ENCODE measurements around the gene TMEM191C. TPM values are rescaled to one million over a fixed set of nuclear protein-coding genes. Genes with fewer than 3 reads are reported as not detected.
A peak's percentile ranks its signal among the peaks of the same experiment; 100 is the strongest.
"Not testable (repeated sequence)": the region's sequence is repeated elsewhere in the genome, so short reads cannot be mapped to it uniquely, and the experiment has no call there.

Gene TMEM191C
- 10 to 100 TPM in 1 of 4 donors, 1 to 10 TPM in 2, under 1 TPM in 1; 0.83 to 14.5 (median 4.0) TPM for total RNA-seq

DNA sequence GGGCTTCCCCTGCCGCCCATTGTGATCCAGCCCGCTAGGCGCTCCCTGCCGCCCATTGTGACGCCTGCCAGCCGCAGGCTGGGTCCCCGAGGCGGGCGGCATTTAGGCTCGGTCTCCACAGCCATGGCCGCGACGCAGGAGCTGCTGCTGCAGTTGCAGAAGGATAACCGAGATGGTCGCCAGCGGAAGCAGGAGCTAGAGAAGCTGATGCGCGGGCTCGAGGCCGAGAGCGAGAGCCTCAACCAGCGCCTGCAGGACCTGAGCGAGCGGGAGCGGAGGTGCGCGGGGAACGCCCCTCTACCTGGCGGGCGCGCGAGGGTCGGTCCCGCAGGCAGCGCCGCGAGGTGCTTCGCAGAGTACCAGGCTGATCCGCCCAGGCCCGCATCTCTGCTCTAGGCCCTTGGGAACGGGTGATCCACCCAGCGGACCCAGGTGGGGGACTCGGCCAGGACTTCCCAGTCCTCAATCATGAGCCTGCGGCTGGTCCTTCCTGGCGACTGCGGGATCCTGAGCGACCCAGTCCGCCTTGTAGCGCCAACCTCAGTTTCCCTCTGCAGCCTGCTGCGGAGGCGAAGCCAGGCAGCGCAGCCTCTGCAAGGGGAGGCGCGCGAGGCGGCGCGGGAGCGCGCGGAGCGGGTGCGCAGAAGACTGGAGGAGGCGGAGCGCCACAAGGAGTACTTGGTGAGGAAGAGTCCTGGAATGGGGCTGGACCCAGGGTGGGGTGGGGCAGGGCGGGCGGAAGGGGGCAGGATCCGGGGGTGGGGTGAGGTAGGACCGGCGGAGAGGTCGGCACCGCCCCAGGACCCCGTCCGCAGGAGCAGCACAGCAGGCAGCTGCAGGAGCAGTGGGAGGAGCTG is at the start of gene TMEM191C:
Gene TMEM191C (plus strand): TSS at position 51 of the 857 bp plus-strand sequence. CDS start 73 bp downstream, at position 124.
- H3K4me1 ChIP-seq, H3K36me3 ChIP-seq, H3K27me3 ChIP-seq, DNase-seq, H3K9me3 ChIP-seq: not testable (repeated sequence)
- Histone ChIP-seq H3K27ac (peak within 1 kb of the TSS; percentile 71 to 86 (median 81)), H3K4me3 (peak within 1 kb of the TSS; percentile 27 to 52 (median 40))

- peak in 2 of 3 donors; percentile 22 to 47 for DNase-seq
- H3K36me3 ChIP-seq, H3K9me3 ChIP-seq, H3K27me3 ChIP-seq, H3K27ac ChIP-seq, H3K4me1 ChIP-seq: not testable (repeated sequence)
- H3K4me3 ChIP-seq = peak overlapping the region; percentile 42 to 55 (median 47)
Observed at GRCh38 chr22:21417853-21418252, 49.3 kb upstream of the TMEM191C start.

GRCh38 chr22:21418974-21419638 is 48.1 kb upstream of the TMEM191C start:
- not testable (repeated sequence) for H3K4me3 ChIP-seq, H3K27me3 ChIP-seq, H3K36me3 ChIP-seq, DNase-seq, H3K9me3 ChIP-seq, H3K4me1 ChIP-seq, H3K27ac ChIP-seq

- H3K4me3 ChIP-seq, H3K36me3 ChIP-seq, H3K27me3 ChIP-seq, H3K27ac ChIP-seq, H3K9me3 ChIP-seq, DNase-seq, H3K4me1 ChIP-seq: not testable (repeated sequence)
Observed at GRCh38 chr22:21420180-21420763, 46.9 kb upstream of the TMEM191C start.

- not testable (repeated sequence) for DNase-seq, H3K4me1 ChIP-seq, H3K27ac ChIP-seq, H3K9me3 ChIP-seq, H3K4me3 ChIP-seq, H3K36me3 ChIP-seq, H3K27me3 ChIP-seq
Observed at GRCh38 chr22:21424084-21424709, 43.0 kb upstream of the TMEM191C start.

- H3K4me1 ChIP-seq, H3K27ac ChIP-seq, H3K4me3 ChIP-seq, H3K36me3 ChIP-seq, H3K27me3 ChIP-seq, H3K9me3 ChIP-seq, DNase-seq: not testable (repeated sequence)
Observed at GRCh38 chr22:21434378-21435233, 32.6 kb upstream of the TMEM191C start.

DNA sequence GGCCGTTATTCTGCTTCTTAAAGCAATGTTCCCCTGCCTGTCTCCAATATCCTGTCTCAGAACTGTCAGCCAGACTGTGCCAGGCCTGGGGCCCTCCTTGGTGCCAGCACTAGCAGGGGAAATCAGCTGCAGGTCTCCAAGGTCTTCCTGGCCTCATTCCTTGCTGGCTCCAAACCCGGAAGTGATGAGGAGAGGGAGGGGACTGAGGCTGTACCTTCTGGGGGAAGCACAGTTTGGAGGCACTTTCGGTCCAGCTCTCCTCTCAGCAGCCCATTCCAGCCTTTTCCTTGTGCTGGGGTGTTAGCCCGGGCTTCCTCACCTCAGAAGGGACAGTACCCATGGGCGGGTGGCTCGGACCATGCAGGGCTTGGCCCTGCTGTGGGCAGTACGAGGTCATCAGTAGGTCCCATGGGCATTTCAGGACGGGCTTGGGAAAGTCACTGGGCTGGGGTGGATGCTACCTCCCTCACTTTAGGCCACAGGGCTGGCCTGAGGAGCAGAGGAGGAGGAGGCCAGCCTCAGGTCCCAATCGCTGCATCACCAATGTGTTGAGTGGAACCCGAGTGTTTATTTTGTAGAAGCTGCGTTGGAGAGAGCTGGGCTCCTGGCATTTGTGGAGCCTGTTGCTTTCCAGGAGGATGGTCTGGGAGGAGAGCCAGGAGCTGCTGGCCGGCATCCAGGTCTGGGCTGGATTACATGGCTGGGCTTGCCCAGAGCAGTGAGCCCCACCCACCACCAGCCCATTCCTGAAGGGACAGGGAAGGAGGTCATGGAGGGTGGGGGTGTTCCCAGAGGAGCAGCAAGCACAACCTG is 31.0 kb upstream of the TMEM191C start:
- not testable (repeated sequence) for H3K4me1 ChIP-seq, H3K36me3 ChIP-seq, H3K9me3 ChIP-seq, H3K27me3 ChIP-seq, H3K4me3 ChIP-seq, H3K27ac ChIP-seq
- DNase-seq = peak in 1 of 3 donors; percentile 22

DNA sequence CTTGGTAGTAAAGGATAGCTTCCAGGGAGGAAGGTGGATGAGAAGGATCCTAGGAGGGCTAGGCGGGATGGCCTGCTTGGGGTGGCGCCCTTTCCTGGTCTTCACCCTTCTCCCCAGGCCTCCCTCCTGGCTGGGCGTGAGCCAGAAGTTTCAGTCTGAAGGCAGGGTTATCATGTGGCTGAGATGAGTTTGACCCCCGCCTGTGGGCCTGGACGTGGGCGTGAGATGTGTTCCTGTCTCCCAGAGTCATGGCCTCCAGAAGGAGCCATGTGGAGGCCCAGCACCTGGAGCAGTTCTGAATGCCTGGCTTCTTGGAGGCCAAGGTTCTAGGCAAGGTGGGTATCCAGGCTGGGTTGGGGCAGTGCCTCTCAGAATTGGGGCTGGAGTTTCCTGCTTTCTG is 29.2 kb upstream of the TMEM191C start:
- not testable (repeated sequence) for H3K27me3 ChIP-seq, H3K4me3 ChIP-seq, H3K36me3 ChIP-seq, DNase-seq, H3K9me3 ChIP-seq, H3K27ac ChIP-seq, H3K4me1 ChIP-seq

DNA sequence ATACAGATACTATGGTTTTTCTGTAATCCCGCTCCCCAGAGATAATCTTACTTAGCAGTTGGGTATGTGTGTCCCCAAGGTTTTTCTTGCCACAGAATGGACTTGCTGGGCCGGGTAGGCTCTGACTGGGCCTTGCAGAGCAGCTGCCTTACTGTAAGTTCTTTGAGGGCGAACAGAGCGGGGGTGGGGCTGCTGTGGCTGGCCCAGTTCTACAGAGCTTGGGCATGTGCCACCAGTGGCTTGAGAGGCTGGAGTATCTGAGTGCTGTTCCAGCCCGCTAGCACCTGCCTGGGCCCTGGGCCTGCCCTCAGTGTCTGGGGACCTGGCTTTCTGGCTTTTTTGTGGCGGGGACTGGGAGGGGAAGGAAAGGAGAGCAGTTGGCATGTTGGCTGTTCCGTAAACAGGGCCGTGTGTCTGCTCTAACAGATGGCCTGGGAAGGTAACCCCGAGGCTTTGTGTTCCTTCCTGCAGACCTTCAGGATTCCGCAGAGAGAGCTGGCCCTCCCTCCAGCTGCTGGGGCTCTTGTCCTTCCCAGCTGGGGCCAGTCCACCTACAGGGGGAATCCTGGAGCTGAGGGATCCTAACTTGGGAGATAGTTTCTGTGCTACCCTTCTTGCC is 27.1 kb upstream of the TMEM191C start:
- H3K27ac ChIP-seq, H3K4me3 ChIP-seq, H3K4me1 ChIP-seq, H3K36me3 ChIP-seq, H3K27me3 ChIP-seq, DNase-seq, H3K9me3 ChIP-seq: not testable (repeated sequence)

- H3K36me3 ChIP-seq = peaks cover 0 to 10% (median 0%) of the 10 kb centered on the region in 3 donors
- not testable (repeated sequence) for H3K27me3 ChIP-seq, DNase-seq, H3K4me1 ChIP-seq, H3K9me3 ChIP-seq, H3K27ac ChIP-seq, H3K4me3 ChIP-seq
Observed at GRCh38 chr22:21440676-21441075, 26.5 kb upstream of the TMEM191C start.

GRCh38 chr22:21441170-21441569 is 26.0 kb upstream of the TMEM191C start:
- H3K9me3 ChIP-seq, DNase-seq, H3K27ac ChIP-seq, H3K27me3 ChIP-seq, H3K4me1 ChIP-seq, H3K4me3 ChIP-seq: not testable (repeated sequence)
- H3K36me3 ChIP-seq = peaks cover 0 to 15% (median 0%) of the 10 kb centered on the region in 3 donors

- H3K27ac ChIP-seq, H3K9me3 ChIP-seq, H3K4me1 ChIP-seq, H3K4me3 ChIP-seq, DNase-seq, H3K27me3 ChIP-seq: not testable (repeated sequence)
- peaks cover 0 to 25% (median 0%) of the 10 kb centered on the region in 3 donors for H3K36me3 ChIP-seq
Observed at GRCh38 chr22:21442123-21442522, 25.1 kb upstream of the TMEM191C start.

GRCh38 chr22:21442646-21443045 is 24.5 kb upstream of the TMEM191C start:
- H3K4me1 ChIP-seq, H3K27ac ChIP-seq, H3K27me3 ChIP-seq, H3K4me3 ChIP-seq, H3K9me3 ChIP-seq: not testable (repeated sequence)
- peak in 1 of 3 donors; percentile 41 for DNase-seq
- peaks cover 0 to 28% (median 0%) of the 10 kb centered on the region in 3 donors for H3K36me3 ChIP-seq

All from Peyer's patch (tissue), 4 donors.